PC-3 (cell line): Measurements from ENCODE around the gene PARP11. TPM values are rescaled to one million over a fixed set of nuclear protein-coding genes. Genes with fewer than 3 reads are reported as not detected.
A peak's percentile ranks its signal among the peaks of the same experiment; 100 is the strongest.

Experiments
- ATAC-seq: fragments of 200-7000 bp; cut with Tn5 transposase; 2 replicates; pipeline ENCODE4 v1.9.1; 2020; ENCODE audit warnings: mild to moderate bottlenecking, moderate library complexity
- BruUV-seq: library from RNA; stranded (reverse); fragments of 400-500 nt; replicated peaks from 2 replicates; lab custom pipeline; 2021; lab: Mats Ljungman, UMichigan
- CTCF ChIA-PET: fragments of 300-600 bp; sonication (Branson Sonifier 250); formaldehyde crosslinking; loops from one replicate; lab custom pipeline; 2022; ENCODE audit warnings: antibody characterized with exemption; lab: Charles Lee
- POLR2A ChIA-PET: fragments of 300-600 bp; sonication (Branson Sonifier 250); formaldehyde crosslinking; loops from one replicate; lab custom pipeline; 2022; ENCODE audit warnings: antibody characterized with exemption; ENCODE audit not compliant: unreplicated experiment; lab: Charles Lee
- DNase-seq: peaks from one replicate; pipeline ENCODE4 v3.0.0-alpha.2; 2015
- H2AFZ ChIP-seq: fragments of 300-600 bp; sonication (generic); 2 replicates; pipeline ENCODE4 v1.6.0; 2016; ENCODE audit warnings: antibody characterized with exemption, low read length
- H3F3A ChIP-seq: fragments of 300-600 bp; sonication (generic); one replicate; pipeline ENCODE4 v1.6.0; 2017; ENCODE audit warnings: antibody characterized with exemption, low read length, control low read depth, mild to moderate bottlenecking; ENCODE audit not compliant: unreplicated experiment
- H3K27ac ChIP-seq: fragments of 300-600 bp; sonication (generic); 2 replicates; pipeline ENCODE4 v1.5.1; 2016; ENCODE audit warnings: mild to moderate bottlenecking, low read length
- H3K27me3 ChIP-seq: fragments of 300-600 bp; sonication (generic); 2 replicates; pipeline ENCODE4 v1.6.1; 2016; ENCODE audit warnings: low read length, mixed read lengths
- H3K36me3 ChIP-seq: fragments of 300-600 bp; sonication (generic); 2 replicates; pipeline ENCODE4 v1.6.1; 2016; ENCODE audit warnings: low read depth, mixed run types, low read length, mixed read lengths
- H3K4me1 ChIP-seq: fragments of 300-600 bp; sonication (generic); 2 replicates; pipeline ENCODE4 v1.5.1; 2016; ENCODE audit warnings: low read length; ENCODE audit not compliant: insufficient read depth
- H3K4me2 ChIP-seq: fragments of 300-600 bp; sonication (generic); 2 replicates; pipeline ENCODE4 v1.6.0; 2016; ENCODE audit warnings: low read length
- H3K4me3 ChIP-seq: fragments of 300-600 bp; sonication (generic); 2 replicates; pipeline ENCODE4 v1.5.1; 2016; ENCODE audit warnings: mild to moderate bottlenecking, low read length, mixed read lengths
- H3K79me2 ChIP-seq: fragments of 300-600 bp; sonication (generic); 2 replicates; pipeline ENCODE4 v1.6.1; 2017; ENCODE audit warnings: low read length, mixed read lengths
- H3K9ac ChIP-seq: fragments of 300-600 bp; sonication (generic); 2 replicates; pipeline ENCODE4 v1.6.0; 2016; ENCODE audit warnings: mild to moderate bottlenecking, low read length
- H3K9me2 ChIP-seq: fragments of 300-600 bp; sonication (generic); replicated peaks from 2 replicates; pipeline ENCODE4 v1.6.1; 2016; ENCODE audit warnings: mixed run types, low read length, mixed read lengths
- H3K9me3 ChIP-seq: fragments of 300-600 bp; sonication (generic); 2 replicates; pipeline ENCODE4 v1.6.1; 2016; ENCODE audit warnings: low read length, mixed read lengths
- H4K20me1 ChIP-seq: fragments of 300-600 bp; sonication (generic); 2 replicates; pipeline ENCODE4 v1.6.1; 2016; ENCODE audit warnings: low read length, mixed read lengths
- CTCF ChIP-seq: fragments of 300-600 bp; sonication (generic); conservative IDR thresholded peaks from 2 replicates; pipeline ENCODE4 v1.5.1; 2017; ENCODE audit warnings: antibody characterized with exemption, low read depth, mild to moderate bottlenecking, low read length
- EZH2 ChIP-seq: fragments of 300-600 bp; sonication (generic); IDR thresholded peaks from one replicate; pipeline ENCODE4 v1.6.1; 2017; ENCODE audit warnings: antibody characterized with exemption, mild to moderate bottlenecking, low read length; ENCODE audit not compliant: unreplicated experiment
- EZH2phosphoT487 ChIP-seq: fragments of 300-600 bp; sonication (generic); IDR thresholded peaks from 2 replicates; pipeline ENCODE4 v1.6.1; 2018; ENCODE audit warnings: mild to moderate bottlenecking, antibody characterized with exemption, low read length, borderline replicate concordance
- intact Hi-C: fragments of 100-400 bp; cut with micrococcal nuclease; formaldehyde crosslinking; loops from 2 replicates; pipeline ENCODE4 v1.9.0; 2023
- total RNA-seq: library from RNA; depleted of rRNA; stranded (reverse); fragments of >200 nt; gene quantifications from 2 replicates; pipeline ENCODE4 v1.2.3, GENCODE V29; 2014

The PARP11 gene
- total RNA-seq, 1 experiment from 2014 or later: 2.2 TPM

GRCh38 chr12:3790642-3791041 lies 82.6 kb downstream of the PARP11 start:
- H3K79me2 ChIP-seq: no peaks in the 10 kb centered on the region
- H3K4me2 ChIP-seq: no peak overlapping the region
- no peak overlapping the region for H2AFZ ChIP-seq
- BruUV-seq: no TSS peak
- no peak overlapping the region for H3K4me3 ChIP-seq
- TF ChIP-seq EZH2 (no peak), EZH2phosphoT487 (no peak), CTCF (no peak)
- H3K9me2 ChIP-seq: no peaks in the 10 kb centered on the region
- DNase-seq (no peak), ATAC-seq (no peak)
- no peaks in the 10 kb centered on the region for H4K20me1 ChIP-seq
- intact Hi-C loops: no loop called here
- CTCF ChIA-PET: no interaction called here
- no peaks in the 10 kb centered on the region for H3K9me3 ChIP-seq
- POLR2A ChIA-PET: no interaction called here
- no peaks in the 10 kb centered on the region for H3K4me1 ChIP-seq
- peaks cover 11% of the 10 kb centered on the region; the same call in 1 of the 2 replicates for H3K27me3 ChIP-seq
- H3K9ac ChIP-seq: no peak overlapping the region
- no peak overlapping the region for H3K27ac ChIP-seq
- H3F3A ChIP-seq: no peaks in the 10 kb centered on the region
- no peaks in the 10 kb centered on the region for H3K36me3 ChIP-seq

- H3K36me3 ChIP-seq: no peaks in the 10 kb centered on the region
- no peaks in the 10 kb centered on the region for H3K4me1 ChIP-seq
- H3K27ac ChIP-seq: no peak overlapping the region
- H3K27me3 ChIP-seq: peaks cover 11% of the 10 kb centered on the region; the same call in 1 of the 2 replicates
- no peak overlapping the region for H3K4me2 ChIP-seq
- ChIA-PET POLR2A (no interaction called here), CTCF (no interaction called here)
- intact Hi-C loops: no loop called here
- no peaks in the 10 kb centered on the region for H3K79me2 ChIP-seq
- no peaks in the 10 kb centered on the region for H3K9me2 ChIP-seq
- no peak overlapping the region for H2AFZ ChIP-seq
- BruUV-seq: no TSS peak
- H3K9ac ChIP-seq: no peak overlapping the region
- no peaks in the 10 kb centered on the region for H3F3A ChIP-seq
- no peaks in the 10 kb centered on the region for H4K20me1 ChIP-seq
- DNase-seq (no peak), ATAC-seq (no peak)
- TF ChIP-seq EZH2phosphoT487: no peak
- no peak for TF ChIP-seq CTCF
- TF ChIP-seq EZH2: no peak
- H3K4me3 ChIP-seq: no peak overlapping the region
- H3K9me3 ChIP-seq: no peaks in the 10 kb centered on the region
Measured at GRCh38 chr12:3789838-3790237, 83.4 kb downstream of the PARP11 start.

- no peaks in the 10 kb centered on the region for H3K79me2 ChIP-seq
- POLR2A ChIA-PET: no interaction called here
- H3K4me2 ChIP-seq: no peak overlapping the region
- TF ChIP-seq CTCF: peak; percentile 72
- no peak for TF ChIP-seq EZH2phosphoT487
- H2AFZ ChIP-seq: no peak overlapping the region
- peaks cover 18% of the 10 kb centered on the region for H3K27me3 ChIP-seq
- no peaks in the 10 kb centered on the region for H3K4me1 ChIP-seq
- no peaks in the 10 kb centered on the region for H4K20me1 ChIP-seq
- no peaks in the 10 kb centered on the region for H3F3A ChIP-seq
- peak; percentile 64 for DNase-seq
- H3K9me3 ChIP-seq: no peaks in the 10 kb centered on the region
- intact Hi-C loops: loop anchor here (1.0 to 5.0 kb wide), 2 partner anchors 120 to 477 kb away; no protein-coding TSS in a partner anchor
- H3K27ac ChIP-seq: no peak overlapping the region
- no peaks in the 10 kb centered on the region for H3K36me3 ChIP-seq
- CTCF ChIA-PET: interaction anchor here (0.6 to 1.0 kb wide), 2 partner anchors 254 to 477 kb away, joined by 3 to 5 read pairs; no protein-coding TSS in a partner anchor
- no TSS peak for BruUV-seq
- no peak overlapping the region for H3K9ac ChIP-seq
- no peak overlapping the region for H3K4me3 ChIP-seq
- ATAC-seq: peak; percentile 64
- no peaks in the 10 kb centered on the region for H3K9me2 ChIP-seq
Measured at GRCh38 chr12:3777206-3777809, 95.9 kb downstream of the PARP11 start.
